HepG2 (cell line): Measurements from ENCODE around the gene PKMYT1. TPM values are rescaled to one million over a fixed set of nuclear protein-coding genes. Genes with fewer than 3 reads are reported as not detected.

Experiments used
- ATF7 ChIP-seq, 2 experiments: fragments of 450-650 bp in 1 of 2; sonication (generic) in 1 of 2; formaldehyde crosslinking in 1 of 2; IDR thresholded peaks; 2 replicates each; pipeline versions ENCODE4 v1.4.0 to v1.6.1; 2016 to 2020; ENCODE audit warnings: antibody characterized with exemption in 1 of 2, mild to moderate bottlenecking in 1 of 2, missing genetic modification reagents in 1 of 2
- ATRX ChIP-seq: sonication (generic); formaldehyde crosslinking; IDR thresholded peaks from 2 replicates; pipeline ENCODE4 v1.4.0; 2020; ENCODE audit warnings: missing genetic modification reagents, borderline replicate concordance
- CC2D1A ChIP-seq: sonication (generic); formaldehyde crosslinking; IDR thresholded peaks from 2 replicates; pipeline ENCODE4 v1.8.1; 2023; ENCODE audit warnings: mild to moderate bottlenecking, missing genetic modification reagents
- FOXP4 ChIP-seq: sonication (generic); formaldehyde crosslinking; IDR thresholded peaks from 2 replicates; pipeline ENCODE4 v1.4.0; 2020; ENCODE audit warnings: missing genetic modification reagents
- POLR2A ChIP-seq, 2 experiments: IDR thresholded peaks; 2 replicates each; pipeline ENCODE4 v1.6.1; 2011; ENCODE audit warnings: low read depth in 2 of 2, low read length in 2 of 2, mild to moderate bottlenecking in 1 of 2, moderate library complexity in 1 of 2; ENCODE audit not compliant: insufficient read depth in 1 of 2
- PTBP1 ChIP-seq: fragments of 200-400 bp; formaldehyde crosslinking; IDR thresholded peaks from 2 replicates; pipeline ENCODE4 v1.6.1; 2018; ENCODE audit warnings: low read length, low read depth; ENCODE audit not compliant: poor library complexity, severe bottlenecking
- RFXANK ChIP-seq: IDR thresholded peaks from 2 replicates; pipeline ENCODE4 v1.6.1; 2016
- SCMH1 ChIP-seq: sonication (generic); formaldehyde crosslinking; IDR thresholded peaks from 2 replicates; pipeline ENCODE4 v1.9.0; 2021; ENCODE audit warnings: missing genetic modification reagents, mild to moderate bottlenecking, borderline replicate concordance
- TCF7L2 ChIP-seq: IDR thresholded peaks from 2 replicates; pipeline ENCODE4 v1.6.1; 2011; ENCODE audit warnings: mild to moderate bottlenecking, low read depth, low read length, moderate library complexity
- THRA ChIP-seq: sonication (generic); formaldehyde crosslinking; IDR thresholded peaks from 2 replicates; pipeline ENCODE4 v1.4.0; 2020; ENCODE audit warnings: missing genetic modification reagents, borderline replicate concordance
- TRIM24 ChIP-seq: sonication (generic); formaldehyde crosslinking; IDR thresholded peaks from 2 replicates; pipeline ENCODE4 v1.8.0; 2022; ENCODE audit warnings: mild to moderate bottlenecking, missing genetic modification reagents
- ZBTB3 ChIP-seq: sonication (generic); formaldehyde crosslinking; IDR thresholded peaks from 2 replicates; pipeline ENCODE4 v1.4.0; 2020; ENCODE audit warnings: low read depth, mild to moderate bottlenecking, moderate library complexity, missing genetic modification reagents, borderline replicate concordance
- ZNF317 ChIP-seq: sonication (generic); formaldehyde crosslinking; IDR thresholded peaks from 2 replicates; pipeline ENCODE4 v1.5.0; 2020; ENCODE audit warnings: mild to moderate bottlenecking, missing genetic modification reagents
- ZZZ3 ChIP-seq: sonication (generic); formaldehyde crosslinking; IDR thresholded peaks from 2 replicates; pipeline ENCODE4 v1.4.0; 2020; ENCODE audit warnings: missing genetic modification reagents, mild to moderate bottlenecking, borderline replicate concordance
- polyA plus RNA-seq, 8 experiments: library from polyadenylated mRNA; depleted of rRNA in 3 of 8; stranded (reverse) in 7 of 8; unstranded in 1 of 8; fragments of >200 nt; fragmentation: Illumina TruSeq in 4 of 8; extraction: Trizol in 4 of 8; gene quantifications; 2 replicates each; pipeline versions ENCODE4 v1.2.1 to v1.2.3, GENCODE V29; 2011 to 2016; ENCODE audit warnings: low read depth in 4 of 8, missing spikeins in 1 of 8, mixed read lengths in 1 of 8; ENCODE audit not compliant: insufficient read depth in 1 of 8
- total RNA-seq, 5 experiments: library from RNA; depleted of rRNA; stranded (reverse); fragments of >200 nt; fragmentation: Illumina TruSeq; extraction: Trizol; gene quantifications; 2 replicates each; pipeline ENCODE4 v1.2.3, GENCODE V29; 2016; ENCODE audit warnings: low read depth in 1 of 5
- TF ChIP-seq, protein P1 (sequence below): sonication (generic); formaldehyde crosslinking; IDR thresholded peaks from 2 replicates; pipeline ENCODE4 v1.9.0; 2022; ENCODE audit warnings: missing genetic modification reagents, mild to moderate bottlenecking, borderline replicate concordance
- TF ChIP-seq, protein P2 (sequence below): sonication (generic); formaldehyde crosslinking; IDR thresholded peaks from 2 replicates; pipeline ENCODE4 v1.4.0; 2020; ENCODE audit warnings: low read depth, mild to moderate bottlenecking, missing genetic modification reagents
- TF ChIP-seq, protein P3 (sequence below): IDR thresholded peaks from 2 replicates; pipeline ENCODE4 v1.6.1; 2016; ENCODE audit warnings: low read depth
- TF ChIP-seq, protein P4 (sequence below): sonication (generic); formaldehyde crosslinking; IDR thresholded peaks from 2 replicates; pipeline ENCODE4 v1.5.0; 2020; ENCODE audit warnings: mild to moderate bottlenecking, missing genetic modification reagents, moderate library complexity

Gene PKMYT1
- total and polyA plus RNA-seq, 2 of the 13 experiments (the other 11 are each of a cell fraction or from before 2014, with no cell fraction given), result 7.0 to 27.8 TPM

DNA sequence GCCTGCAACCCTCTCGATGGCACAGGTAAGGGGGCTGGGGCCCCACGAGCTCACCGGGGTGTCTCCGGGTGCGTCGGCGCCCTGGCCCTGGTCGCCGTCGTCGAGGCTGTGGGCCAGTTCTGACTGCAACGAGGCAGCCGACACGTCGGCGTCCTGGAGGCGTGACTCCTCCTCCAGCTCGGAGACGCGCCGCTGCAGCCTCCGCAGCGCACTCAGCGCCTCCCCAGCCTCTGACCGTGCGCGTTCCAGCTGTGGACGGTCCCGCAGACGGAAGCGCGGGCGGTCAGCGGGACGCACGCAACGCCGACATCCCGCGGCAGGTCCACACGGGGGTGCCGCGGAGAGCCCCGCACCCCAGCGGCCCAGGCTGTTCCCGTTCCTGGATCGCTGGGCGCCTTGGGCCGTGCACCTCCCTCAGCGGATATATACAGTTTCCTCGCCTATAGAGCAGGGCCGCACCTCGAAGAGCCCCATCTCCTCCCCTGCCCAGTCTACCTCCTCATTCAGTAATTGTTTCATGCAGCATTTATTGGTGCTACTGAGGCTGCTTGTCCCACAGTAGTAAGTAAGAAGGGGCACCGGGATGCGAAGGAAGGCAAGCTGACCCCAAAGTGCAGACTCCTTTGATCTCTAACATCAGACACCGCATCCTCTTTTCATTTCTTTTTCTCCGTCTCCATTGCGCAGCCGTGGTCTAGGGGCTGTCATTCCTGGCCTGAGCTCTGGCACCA is 49.4 kb upstream of the PKMYT1 start (continued):
- TF ChIP-seq, protein P1, sequence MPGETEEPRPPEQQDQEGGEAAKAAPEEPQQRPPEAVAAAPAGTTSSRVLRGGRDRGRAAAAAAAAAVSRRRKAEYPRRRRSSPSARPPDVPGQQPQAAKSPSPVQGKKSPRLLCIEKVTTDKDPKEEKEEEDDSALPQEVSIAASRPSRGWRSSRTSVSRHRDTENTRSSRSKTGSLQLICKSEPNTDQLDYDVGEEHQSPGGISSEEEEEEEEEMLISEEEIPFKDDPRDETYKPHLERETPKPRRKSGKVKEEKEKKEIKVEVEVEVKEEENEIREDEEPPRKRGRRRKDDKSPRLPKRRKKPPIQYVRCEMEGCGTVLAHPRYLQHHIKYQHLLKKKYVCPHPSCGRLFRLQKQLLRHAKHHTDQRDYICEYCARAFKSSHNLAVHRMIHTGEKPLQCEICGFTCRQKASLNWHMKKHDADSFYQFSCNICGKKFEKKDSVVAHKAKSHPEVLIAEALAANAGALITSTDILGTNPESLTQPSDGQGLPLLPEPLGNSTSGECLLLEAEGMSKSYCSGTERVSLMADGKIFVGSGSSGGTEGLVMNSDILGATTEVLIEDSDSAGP (CRISPR knock-in tag), result no peak
- no peak for TF ChIP-seq TRIM24 (CRISPR knock-in tag)
- no peak for TF ChIP-seq ATF7 (IDR thresholded peaks at IDR 0.05)
- no peak for TF ChIP-seq ATF7 (CRISPR knock-in tag; IDR thresholded peaks at IDR 0.05)
- TF ChIP-seq, protein P2, sequence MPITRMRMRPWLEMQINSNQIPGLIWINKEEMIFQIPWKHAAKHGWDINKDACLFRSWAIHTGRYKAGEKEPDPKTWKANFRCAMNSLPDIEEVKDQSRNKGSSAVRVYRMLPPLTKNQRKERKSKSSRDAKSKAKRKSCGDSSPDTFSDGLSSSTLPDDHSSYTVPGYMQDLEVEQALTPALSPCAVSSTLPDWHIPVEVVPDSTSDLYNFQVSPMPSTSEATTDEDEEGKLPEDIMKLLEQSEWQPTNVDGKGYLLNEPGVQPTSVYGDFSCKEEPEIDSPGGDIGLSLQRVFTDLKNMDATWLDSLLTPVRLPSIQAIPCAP (CRISPR knock-in tag), result no peak
- TF ChIP-seq ZNF317, result no peak
- no peak for TF ChIP-seq ZZZ3 (CRISPR knock-in tag)
- peak; percentile 14 to 49; a peak in 2 of 4 replicates for TF ChIP-seq POLR2A (IDR thresholded peaks at IDR 0.05; ENCODE audit: insufficient read depth in 1 of 2, low read depth in 2 of 2, low read length in 2 of 2)
- no peak for TF ChIP-seq CC2D1A
- TF ChIP-seq FOXP4 (CRISPR knock-in tag), result no peak
- no peak for TF ChIP-seq PTBP1
- TF ChIP-seq SCMH1 (CRISPR knock-in tag), result no peak
- no peak for TF ChIP-seq TCF7L2
- TF ChIP-seq THRA (CRISPR knock-in tag), result no peak
- TF ChIP-seq, protein P3, sequence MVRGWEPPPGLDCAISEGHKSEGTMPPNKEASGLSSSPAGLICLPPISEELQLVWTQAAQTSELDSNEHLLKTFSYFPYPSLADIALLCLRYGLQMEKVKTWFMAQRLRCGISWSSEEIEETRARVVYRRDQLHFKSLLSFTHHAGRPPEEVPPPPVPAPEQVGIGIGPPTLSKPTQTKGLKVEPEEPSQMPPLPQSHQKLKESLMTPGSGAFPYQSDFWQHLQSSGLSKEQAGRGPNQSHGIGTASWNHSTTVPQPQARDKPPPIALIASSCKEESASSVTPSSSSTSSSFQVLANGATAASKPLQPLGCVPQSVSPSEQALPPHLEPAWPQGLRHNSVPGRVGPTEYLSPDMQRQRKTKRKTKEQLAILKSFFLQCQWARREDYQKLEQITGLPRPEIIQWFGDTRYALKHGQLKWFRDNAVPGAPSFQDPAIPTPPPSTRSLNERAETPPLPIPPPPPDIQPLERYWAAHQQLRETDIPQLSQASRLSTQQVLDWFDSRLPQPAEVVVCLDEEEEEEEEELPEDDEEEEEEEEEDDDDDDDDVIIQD (CRISPR knock-in tag), result no peak
- TF ChIP-seq, protein P4, sequence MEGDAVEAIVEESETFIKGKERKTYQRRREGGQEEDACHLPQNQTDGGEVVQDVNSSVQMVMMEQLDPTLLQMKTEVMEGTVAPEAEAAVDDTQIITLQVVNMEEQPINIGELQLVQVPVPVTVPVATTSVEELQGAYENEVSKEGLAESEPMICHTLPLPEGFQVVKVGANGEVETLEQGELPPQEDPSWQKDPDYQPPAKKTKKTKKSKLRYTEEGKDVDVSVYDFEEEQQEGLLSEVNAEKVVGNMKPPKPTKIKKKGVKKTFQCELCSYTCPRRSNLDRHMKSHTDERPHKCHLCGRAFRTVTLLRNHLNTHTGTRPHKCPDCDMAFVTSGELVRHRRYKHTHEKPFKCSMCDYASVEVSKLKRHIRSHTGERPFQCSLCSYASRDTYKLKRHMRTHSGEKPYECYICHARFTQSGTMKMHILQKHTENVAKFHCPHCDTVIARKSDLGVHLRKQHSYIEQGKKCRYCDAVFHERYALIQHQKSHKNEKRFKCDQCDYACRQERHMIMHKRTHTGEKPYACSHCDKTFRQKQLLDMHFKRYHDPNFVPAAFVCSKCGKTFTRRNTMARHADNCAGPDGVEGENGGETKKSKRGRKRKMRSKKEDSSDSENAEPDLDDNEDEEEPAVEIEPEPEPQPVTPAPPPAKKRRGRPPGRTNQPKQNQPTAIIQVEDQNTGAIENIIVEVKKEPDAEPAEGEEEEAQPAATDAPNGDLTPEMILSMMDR (CRISPR knock-in tag), result peak; percentile 20; the same call in 1 of the 2 replicates
- TF ChIP-seq RFXANK (CRISPR knock-in tag), result no peak
- TF ChIP-seq ATRX, result no peak
- TF ChIP-seq ZBTB3, result no peak
